K562 (cell line): ENCODE results near the gene WBP1L. TPM values are rescaled to one million over a fixed set of nuclear protein-coding genes. Genes with fewer than 3 reads are reported as not detected.

ENCODE experiments used
- FOXJ2 ChIP-seq: fragments of 200-800 bp; sonication (Bioruptor generic); IDR thresholded peaks from 2 replicates; pipeline ENCODE4 v1.6.1; 2016; ENCODE audit warnings: missing genetic modification characterization, missing compliant biosample characterization
- ILK ChIP-seq: fragments of 450-650 bp; IDR thresholded peaks from 2 replicates; pipeline ENCODE4 v1.6.1; 2016; ENCODE audit warnings: missing genetic modification characterization, low read depth, mild to moderate bottlenecking, missing compliant biosample characterization, moderate library complexity, borderline replicate concordance
- MAZ ChIP-seq, 2 experiments: fragments of 450-650 bp in 1 of 2; sonication (generic) in 1 of 2; formaldehyde crosslinking; IDR thresholded peaks in 1 of 2; conservative IDR thresholded peaks in 1 of 2; 2 replicates each; pipeline versions ENCODE4 v1.4.0 to v1.5.0; 2020; ENCODE audit warnings: mild to moderate bottlenecking in 1 of 2, missing genetic modification reagents in 1 of 2
- MEIS2 ChIP-seq: fragments of 450-650 bp; IDR thresholded peaks from 2 replicates; pipeline ENCODE4 v1.6.1; 2014; ENCODE audit warnings: mild to moderate bottlenecking; ENCODE audit not compliant: partially characterized antibody
- MYC ChIP-seq, 2 experiments: fragments of 250-450 bp in 1 of 2; sonication (Bioruptor Pico) in 1 of 2; IDR thresholded peaks; 2 replicates each; pipeline versions ENCODE4 v1.5.1 to v1.6.1; 2012 to 2021; ENCODE audit warnings: low read depth in 2 of 2, borderline replicate concordance in 1 of 2, improper control_type of control experiment in 1 of 2, low read length in 1 of 2, mild to moderate bottlenecking in 1 of 2, moderate library complexity in 1 of 2
- SAP30 ChIP-seq: fragments of 200-600 bp; sonication (generic); IDR thresholded peaks from 2 replicates; pipeline ENCODE4 v1.6.1; 2012; ENCODE audit warnings: borderline replicate concordance, low read depth, mild to moderate bottlenecking, moderate library complexity, low read length, control low read depth, inconsistent platforms; ENCODE audit not compliant: insufficient read depth, poor library complexity, severe bottlenecking
- SP1 ChIP-seq: sonication (generic); formaldehyde crosslinking; IDR thresholded peaks from 2 replicates; pipeline ENCODE4 v1.8.1; 2022; ENCODE audit warnings: mild to moderate bottlenecking, missing genetic modification reagents
- THRAP3 ChIP-seq: fragments of 450-650 bp; IDR thresholded peaks from 2 replicates; pipeline ENCODE4 v1.6.1; 2016; ENCODE audit warnings: mild to moderate bottlenecking, inconsistent platforms, borderline replicate concordance
- ZKSCAN1 ChIP-seq: fragments of 150-350 bp; IDR thresholded peaks from 2 replicates; pipeline ENCODE4 v1.6.1; 2016; ENCODE audit warnings: low read depth, low read length
- ZNF121 ChIP-seq: sonication (generic); formaldehyde crosslinking; conservative IDR thresholded peaks from 2 replicates; pipeline ENCODE4 v1.8.0; 2022; ENCODE audit warnings: missing genetic modification reagents
- ZNF239 ChIP-seq: fragments of 250-450 bp; sonication (Bioruptor Pico); IDR thresholded peaks from 2 replicates; pipeline ENCODE4 v1.4.0; 2020; ENCODE audit warnings: mild to moderate bottlenecking
- ZNF764 ChIP-seq: fragments of 250-450 bp; sonication (Bioruptor Pico); IDR thresholded peaks from 2 replicates; pipeline ENCODE4 v1.4.0; 2020; ENCODE audit warnings: low read depth, mild to moderate bottlenecking, moderate library complexity
- ZZZ3 ChIP-seq: fragments of 450-650 bp; IDR thresholded peaks from 2 replicates; pipeline ENCODE4 v1.6.1; 2016; ENCODE audit warnings: antibody characterized with exemption, mild to moderate bottlenecking, moderate library complexity
- polyA plus RNA-seq, 8 experiments: library from polyadenylated mRNA; depleted of rRNA in 4 of 8; stranded (reverse) in 5 of 8; unstranded in 3 of 8; fragments of >200 nt; fragmentation: Nextera tagmentation in 2 of 8; fragmentation: Illumina TruSeq in 1 of 8; extraction: Ambion mirVana in 2 of 8; extraction: Trizol in 1 of 8; gene quantifications; 2 replicates each; pipeline versions ENCODE4 v1.2.1 to v1.2.3, GENCODE V29; 2011 to 2014; ENCODE audit warnings: inconsistent platforms in 1 of 8, missing spikeins in 1 of 8
- total RNA-seq, 7 experiments: library from RNA; depleted of rRNA in 6 of 7; stranded (reverse); fragments of >200 nt in 6 of 7; fragmentation: Illumina TruSeq in 2 of 7; extraction: Trizol in 2 of 7; gene quantifications; 2 replicates each; pipeline versions ENCODE4 v1.2.1 to v1.2.3, GENCODE V29; 2011 to 2021; ENCODE audit warnings: low replicate concordance in 1 of 7
- TF ChIP-seq, protein P1 (sequence below): conservative IDR thresholded peaks from 2 replicates; pipeline ENCODE4 v1.6.1; 2011; ENCODE audit warnings: low read depth, mild to moderate bottlenecking, low read length; ENCODE audit not compliant: control insufficient read depth
- TF ChIP-seq, protein P2 (sequence below), 2 experiments: fragments of 200-800 bp in 1 of 2; sonication (Bioruptor generic) in 1 of 2; sonication (generic) in 1 of 2; formaldehyde crosslinking in 1 of 2; IDR thresholded peaks in 1 of 2; conservative IDR thresholded peaks in 1 of 2; 2 replicates each; pipeline versions ENCODE4 v1.5.0 to v1.6.1; 2016 to 2020; ENCODE audit warnings: missing compliant biosample characterization in 1 of 2, missing genetic modification characterization in 1 of 2, missing genetic modification reagents in 1 of 2
- TF ChIP-seq, protein P3 (sequence below): sonication (generic); formaldehyde crosslinking; IDR thresholded peaks from 2 replicates; pipeline ENCODE4 v1.5.0; 2020; ENCODE audit warnings: missing genetic modification reagents
- TF ChIP-seq, protein P4 (sequence below), 2 experiments: fragments of 450-650 bp in 1 of 2; sonication (generic) in 1 of 2; formaldehyde crosslinking; conservative IDR thresholded peaks; 2 replicates each; pipeline versions ENCODE4 v1.4.0 to v1.8.1; 2020 to 2022; ENCODE audit warnings: mild to moderate bottlenecking in 1 of 2, missing genetic modification reagents in 1 of 2
- TF ChIP-seq, protein P5 (sequence below): fragments of 250-450 bp; sonication (Bioruptor Pico); IDR thresholded peaks from 2 replicates; pipeline ENCODE4 v1.8.0; 2022; ENCODE audit warnings: moderate library complexity, mild to moderate bottlenecking, inconsistent platforms

WBP1L gene
- total and polyA plus RNA-seq, 9 of the 15 experiments (the other 6 are each of a cell fraction or from before 2014, with no cell fraction given): 3.2 to 14.4 (median 11.3) TPM

DNA sequence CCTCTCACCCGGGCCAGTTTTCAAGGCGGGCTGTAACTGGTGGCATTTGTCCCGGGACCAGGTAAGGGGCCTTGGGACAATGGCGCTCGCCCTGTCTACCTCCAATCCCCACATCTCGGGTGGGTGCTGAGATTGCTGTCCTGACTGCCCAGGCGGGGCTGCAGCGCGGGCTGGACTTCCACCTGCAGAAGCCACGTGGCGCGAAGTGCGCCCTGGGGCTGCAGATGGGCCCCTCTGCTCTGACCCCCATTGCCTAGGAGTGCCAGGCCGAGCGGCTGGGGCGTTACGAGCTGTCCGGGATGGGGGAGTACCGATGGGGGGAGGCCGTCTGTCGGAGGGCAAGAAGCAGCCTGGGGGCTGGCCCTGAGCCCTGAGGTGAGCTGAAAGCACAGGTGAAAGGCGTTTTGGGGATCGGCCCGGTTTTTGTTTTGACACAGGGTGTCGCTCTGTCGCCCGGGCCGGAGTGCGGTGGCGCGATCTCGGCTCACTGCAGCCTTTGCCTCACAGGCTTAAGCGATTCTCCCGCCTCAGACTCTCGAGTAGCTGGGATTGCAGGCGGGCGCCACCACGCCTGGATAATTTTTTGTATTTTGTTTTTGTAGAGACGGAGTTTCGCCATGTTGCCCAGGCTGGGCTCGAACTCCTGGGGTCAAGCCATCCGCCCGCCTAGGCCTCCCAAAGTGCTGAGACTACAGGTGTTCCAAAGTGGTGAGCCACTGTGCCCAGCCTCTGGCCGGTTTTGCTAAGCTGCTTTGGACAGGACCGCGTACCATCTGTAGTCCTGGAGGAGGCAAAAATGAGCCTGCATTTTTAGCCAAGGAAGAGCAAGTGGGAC, 28.9 kb upstream of the WBP1L start, which contains the start of gene SFXN2 (continued):
- no peak for TF ChIP-seq FOXJ2 (tag)
- TF ChIP-seq, protein P1, sequence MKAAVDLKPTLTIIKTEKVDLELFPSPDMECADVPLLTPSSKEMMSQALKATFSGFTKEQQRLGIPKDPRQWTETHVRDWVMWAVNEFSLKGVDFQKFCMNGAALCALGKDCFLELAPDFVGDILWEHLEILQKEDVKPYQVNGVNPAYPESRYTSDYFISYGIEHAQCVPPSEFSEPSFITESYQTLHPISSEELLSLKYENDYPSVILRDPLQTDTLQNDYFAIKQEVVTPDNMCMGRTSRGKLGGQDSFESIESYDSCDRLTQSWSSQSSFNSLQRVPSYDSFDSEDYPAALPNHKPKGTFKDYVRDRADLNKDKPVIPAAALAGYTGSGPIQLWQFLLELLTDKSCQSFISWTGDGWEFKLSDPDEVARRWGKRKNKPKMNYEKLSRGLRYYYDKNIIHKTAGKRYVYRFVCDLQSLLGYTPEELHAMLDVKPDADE: 0 out of 2 replicates have a peak, but pooled peaks have one; percentile 20
- no peak for TF ChIP-seq ZNF239 (CRISPR knock-in tag)
- peak; percentile 27; the same call in 1 of the 2 replicates for TF ChIP-seq SP1 (CRISPR knock-in tag)
- no peak for TF ChIP-seq ZZZ3
- TF ChIP-seq, protein P2, sequence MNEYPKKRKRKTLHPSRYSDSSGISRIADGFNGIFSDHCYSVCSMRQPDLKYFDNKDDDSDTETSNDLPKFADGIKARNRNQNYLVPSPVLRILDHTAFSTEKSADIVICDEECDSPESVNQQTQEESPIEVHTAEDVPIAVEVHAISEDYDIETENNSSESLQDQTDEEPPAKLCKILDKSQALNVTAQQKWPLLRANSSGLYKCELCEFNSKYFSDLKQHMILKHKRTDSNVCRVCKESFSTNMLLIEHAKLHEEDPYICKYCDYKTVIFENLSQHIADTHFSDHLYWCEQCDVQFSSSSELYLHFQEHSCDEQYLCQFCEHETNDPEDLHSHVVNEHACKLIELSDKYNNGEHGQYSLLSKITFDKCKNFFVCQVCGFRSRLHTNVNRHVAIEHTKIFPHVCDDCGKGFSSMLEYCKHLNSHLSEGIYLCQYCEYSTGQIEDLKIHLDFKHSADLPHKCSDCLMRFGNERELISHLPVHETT (CRISPR knock-in tag; conservative IDR thresholded peaks at IDR 0.05 in 1 of 2, IDR thresholded peaks at IDR 0.05 in 1 of 2): no peak
- TF ChIP-seq MEIS2: no peak
- TF ChIP-seq, protein P3, sequence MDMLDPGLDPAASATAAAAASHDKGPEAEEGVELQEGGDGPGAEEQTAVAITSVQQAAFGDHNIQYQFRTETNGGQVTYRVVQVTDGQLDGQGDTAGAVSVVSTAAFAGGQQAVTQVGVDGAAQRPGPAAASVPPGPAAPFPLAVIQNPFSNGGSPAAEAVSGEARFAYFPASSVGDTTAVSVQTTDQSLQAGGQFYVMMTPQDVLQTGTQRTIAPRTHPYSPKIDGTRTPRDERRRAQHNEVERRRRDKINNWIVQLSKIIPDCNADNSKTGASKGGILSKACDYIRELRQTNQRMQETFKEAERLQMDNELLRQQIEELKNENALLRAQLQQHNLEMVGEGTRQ (CRISPR knock-in tag): no peak
- TF ChIP-seq ZNF764 (CRISPR knock-in tag): no peak
- TF ChIP-seq SAP30: peak; percentile 97
- TF ChIP-seq THRAP3: no peak
- TF ChIP-seq ZNF121: no peak
- no peak for TF ChIP-seq ILK (tag)
- TF ChIP-seq, protein P4, sequence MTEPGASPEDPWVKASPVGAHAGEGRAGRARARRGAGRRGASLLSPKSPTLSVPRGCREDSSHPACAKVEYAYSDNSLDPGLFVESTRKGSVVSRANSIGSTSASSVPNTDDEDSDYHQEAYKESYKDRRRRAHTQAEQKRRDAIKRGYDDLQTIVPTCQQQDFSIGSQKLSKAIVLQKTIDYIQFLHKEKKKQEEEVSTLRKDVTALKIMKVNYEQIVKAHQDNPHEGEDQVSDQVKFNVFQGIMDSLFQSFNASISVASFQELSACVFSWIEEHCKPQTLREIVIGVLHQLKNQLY (CRISPR knock-in tag; conservative IDR thresholded peaks at IDR 0.05): no peak
- peak; percentile 85 for TF ChIP-seq MYC (IDR thresholded peaks at IDR 0.05; ENCODE audit: low read depth, low read length)
- peak; percentile 90; the same call in 1 of the 2 replicates for TF ChIP-seq MYC (CRISPR knock-in tag; IDR thresholded peaks at IDR 0.05; ENCODE audit: borderline replicate concordance, low read depth)
- TF ChIP-seq MAZ (CRISPR knock-in tag; conservative IDR thresholded peaks at IDR 0.05 in 1 of 2, IDR thresholded peaks at IDR 0.05 in 1 of 2): peak in 1 of 2 experiments; percentile 19; a peak in 1 of 4 replicates
- TF ChIP-seq, protein P5, sequence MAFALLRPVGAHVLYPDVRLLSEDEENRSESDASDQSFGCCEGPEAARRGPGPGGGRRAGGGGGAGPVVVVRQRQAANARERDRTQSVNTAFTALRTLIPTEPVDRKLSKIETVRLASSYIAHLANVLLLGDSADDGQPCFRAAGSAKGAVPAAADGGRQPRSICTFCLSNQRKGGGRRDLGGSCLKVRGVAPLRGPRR: no peak
- TF ChIP-seq ZKSCAN1: no peak
